ENCODE measurements around the gene NUB1. TPM values are rescaled to one million over a fixed set of nuclear protein-coding genes. Genes with fewer than 3 reads are reported as not detected.

The NUB1 gene
- total and polyA plus RNA-seq, 4 donors = 33.2 to 62.2 (median 50.5) TPM

- WGBS (ENCODE audit: insufficient coverage) = 91% methylated on average over 17 of the region's 26 CpGs
- no peak overlapping the region for H3K27ac ChIP-seq (ENCODE audit: low read depth, low read length)
Measured at GRCh38 chr7:151384776-151385625, 43.4 kb downstream of the NUB1 start.

DNA sequence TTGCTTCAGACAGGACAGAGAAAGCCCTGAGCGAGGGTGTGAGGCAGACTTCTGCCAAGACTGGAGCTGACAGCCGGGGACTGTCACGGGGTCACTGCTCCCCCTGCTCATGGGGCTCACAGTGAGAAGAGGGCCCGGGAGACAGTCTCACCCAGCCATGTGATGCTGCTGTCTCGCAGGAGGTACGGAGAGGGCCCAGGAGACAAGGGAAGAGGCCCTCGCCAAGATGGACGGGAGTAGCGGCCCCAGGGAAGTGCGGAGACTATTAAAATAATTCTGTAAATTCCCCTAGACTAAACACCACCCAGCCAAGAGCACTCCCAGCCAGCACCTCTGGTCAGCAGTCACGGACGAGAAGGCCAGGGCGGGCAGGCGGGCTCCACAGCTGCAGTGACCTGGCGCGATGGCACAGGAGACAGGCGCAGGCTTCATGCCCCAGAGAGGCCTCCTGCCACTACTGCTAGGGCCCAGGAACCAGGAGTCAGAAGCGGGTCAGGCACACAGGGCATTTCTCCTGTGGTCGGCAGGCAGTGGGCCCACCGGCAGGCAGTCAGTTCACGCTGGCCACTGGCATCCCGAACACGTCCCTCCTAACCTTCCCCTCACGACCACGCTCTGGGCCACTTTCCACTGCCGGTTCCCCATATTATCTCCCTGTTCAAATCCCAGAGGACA, 44.2 kb downstream of the NUB1 start:
- H3K4me1 ChIP-seq (ENCODE audit: control insufficient read depth, insufficient read depth, low read length) = peaks cover 30% of the 10 kb centered on the region
- peaks cover 13% of the 10 kb centered on the region for H3K27me3 ChIP-seq (ENCODE audit: control insufficient read depth, insufficient read depth, low read length)
- H3K9me3 ChIP-seq (ENCODE audit: control insufficient read depth, insufficient read depth, low read length) = no peaks in the 10 kb centered on the region
- H3K36me3 ChIP-seq (ENCODE audit: control insufficient read depth, insufficient read depth, low read length) = peaks cover 21% of the 10 kb centered on the region
- DNase-seq (ENCODE audit: low read depth in 4 of 6, low spot score in 6 of 6) = no peak
- no peak overlapping the region for H3K27ac ChIP-seq (ENCODE audit: low read depth, low read length)
- 90% methylated on average over 22 of the region's 26 CpGs for WGBS (ENCODE audit: insufficient coverage)
- H3K4me3 ChIP-seq (ENCODE audit: low read depth, low read length) = no peak overlapping the region

More at GRCh38 chr7:151384776-151385625, 43.4 kb downstream of the NUB1 start:
- Histone ChIP-seq H3K4me1 (ENCODE audit: control insufficient read depth, insufficient read depth, low read length) (peaks cover 35% of the 10 kb centered on the region), H3K4me3 (ENCODE audit: low read depth, low read length) (no peak overlapping the region), H3K36me3 (ENCODE audit: control insufficient read depth, insufficient read depth, low read length) (peaks cover 27% of the 10 kb centered on the region), H3K9me3 (ENCODE audit: control insufficient read depth, insufficient read depth, low read length) (no peaks in the 10 kb centered on the region), H3K27me3 (ENCODE audit: control insufficient read depth, insufficient read depth, low read length) (peaks cover 13% of the 10 kb centered on the region)
- DNase-seq (ENCODE audit: low read depth in 4 of 6, low spot score in 6 of 6) = no peak

- 78% methylated on average over 16 of the region's 16 CpGs for WGBS (ENCODE audit: insufficient coverage)
- no peaks in the 10 kb centered on the region for H3K9me3 ChIP-seq (ENCODE audit: control insufficient read depth, insufficient read depth, low read length)
- no peak overlapping the region for H3K27ac ChIP-seq (ENCODE audit: low read depth, low read length)
- DNase-seq (ENCODE audit: low read depth in 4 of 6, low spot score in 6 of 6) = no peak
- peaks cover 13% of the 10 kb centered on the region for H3K27me3 ChIP-seq (ENCODE audit: control insufficient read depth, insufficient read depth, low read length)
- H3K36me3 ChIP-seq (ENCODE audit: control insufficient read depth, insufficient read depth, low read length) = peaks cover 20% of the 10 kb centered on the region
- H3K4me3 ChIP-seq (ENCODE audit: low read depth, low read length) = no peak overlapping the region
- H3K4me1 ChIP-seq (ENCODE audit: control insufficient read depth, insufficient read depth, low read length) = peaks cover 25% of the 10 kb centered on the region
Measured at GRCh38 chr7:151386301-151387160, 44.9 kb downstream of the NUB1 start.

DNA sequence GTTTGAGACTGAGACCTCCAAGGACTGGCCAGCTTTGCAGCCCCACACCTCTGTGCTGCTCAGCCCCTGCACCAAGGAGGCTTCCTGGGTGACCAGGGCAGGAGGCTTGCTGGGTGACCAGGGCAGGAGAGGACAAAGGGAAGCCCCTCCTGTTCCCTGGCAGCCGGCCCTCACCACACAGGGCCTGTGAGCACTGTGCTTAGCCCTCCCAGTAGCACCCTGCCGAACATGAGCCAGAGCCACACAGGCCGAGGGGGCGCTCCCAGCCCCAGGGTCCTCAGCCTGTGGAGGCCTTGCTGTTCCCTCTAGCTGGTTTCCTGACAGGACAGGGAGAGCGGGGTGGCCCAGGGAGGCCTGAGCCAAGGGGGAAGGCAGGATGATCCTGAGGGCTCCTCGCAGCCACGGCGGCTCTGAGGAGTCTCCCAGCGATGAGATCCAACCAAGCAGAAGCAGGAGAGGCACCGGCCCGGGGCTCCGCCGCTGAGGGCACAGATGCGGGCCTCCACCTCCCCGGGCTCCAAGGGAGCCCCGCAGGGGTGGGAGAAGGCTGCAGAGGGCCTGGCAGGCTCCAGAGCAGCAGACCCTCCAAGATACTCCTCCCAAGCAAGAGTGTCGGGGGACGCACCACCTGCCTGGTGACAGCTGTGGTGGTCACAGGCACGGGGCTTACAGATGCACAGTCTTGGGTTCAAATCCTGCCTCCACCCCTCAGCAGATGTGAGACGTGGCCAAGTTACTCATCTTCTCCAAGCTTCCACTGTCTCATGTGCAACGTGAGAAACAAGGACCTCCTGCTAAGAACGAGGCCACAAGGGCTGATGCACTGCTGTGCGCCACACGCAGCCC, 45.8 kb downstream of the NUB1 start:
- peaks cover 16% of the 10 kb centered on the region for H3K4me1 ChIP-seq (ENCODE audit: control insufficient read depth, insufficient read depth, low read length)
- H3K27me3 ChIP-seq (ENCODE audit: control insufficient read depth, insufficient read depth, low read length) = peaks cover 6% of the 10 kb centered on the region
- 78% methylated on average over 18 of the region's 24 CpGs for WGBS (ENCODE audit: insufficient coverage)
- H3K36me3 ChIP-seq (ENCODE audit: control insufficient read depth, insufficient read depth, low read length) = peaks cover 25% of the 10 kb centered on the region
- no peak overlapping the region for H3K4me3 ChIP-seq (ENCODE audit: low read depth, low read length)
- no peak overlapping the region for H3K27ac ChIP-seq (ENCODE audit: low read depth, low read length)
- no peaks in the 10 kb centered on the region for H3K9me3 ChIP-seq (ENCODE audit: control insufficient read depth, insufficient read depth, low read length)
- DNase-seq (ENCODE audit: low read depth in 4 of 6, low spot score in 6 of 6) = no peak

DNA sequence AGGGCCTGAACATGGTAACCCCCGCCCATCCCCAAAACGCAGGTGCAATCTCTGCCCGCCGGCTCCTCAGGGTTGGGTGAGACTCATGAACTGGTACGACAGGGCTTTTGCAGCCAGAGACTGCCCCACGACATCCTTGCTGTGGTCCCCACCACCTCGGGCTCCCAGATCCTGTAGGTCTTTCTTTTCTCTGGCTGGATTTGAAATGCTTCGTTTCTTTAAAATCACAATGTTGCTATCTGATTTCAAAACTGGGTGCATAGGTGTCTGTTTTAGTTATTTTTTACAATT, 46.3 kb downstream of the NUB1 start:
- H3K27ac ChIP-seq (ENCODE audit: low read depth, low read length) = no peak overlapping the region
- no peaks in the 10 kb centered on the region for H3K9me3 ChIP-seq (ENCODE audit: control insufficient read depth, insufficient read depth, low read length)
- DNase-seq (ENCODE audit: low read depth in 4 of 6, low spot score in 6 of 6) = no peak
- peaks cover under 1% of the 10 kb centered on the region for H3K27me3 ChIP-seq (ENCODE audit: control insufficient read depth, insufficient read depth, low read length)
- peaks cover 13% of the 10 kb centered on the region for H3K4me1 ChIP-seq (ENCODE audit: control insufficient read depth, insufficient read depth, low read length)
- WGBS (ENCODE audit: insufficient coverage) = 95% methylated on average over 6 of the region's 8 CpGs
- peaks cover 27% of the 10 kb centered on the region for H3K36me3 ChIP-seq (ENCODE audit: control insufficient read depth, insufficient read depth, low read length)
- H3K4me3 ChIP-seq (ENCODE audit: low read depth, low read length) = no peak overlapping the region

- H3K27ac ChIP-seq (ENCODE audit: low read depth, low read length) = no peak overlapping the region
- H3K4me3 ChIP-seq (ENCODE audit: low read depth, low read length) = no peak overlapping the region
- H3K36me3 ChIP-seq (ENCODE audit: control insufficient read depth, insufficient read depth, low read length) = peaks cover 27% of the 10 kb centered on the region
- DNase-seq (ENCODE audit: low read depth in 4 of 6, low spot score in 6 of 6) = no peak
- H3K9me3 ChIP-seq (ENCODE audit: control insufficient read depth, insufficient read depth, low read length) = no peaks in the 10 kb centered on the region
- 83% methylated on average over 6 of the region's 10 CpGs for WGBS (ENCODE audit: insufficient coverage)
- H3K4me1 ChIP-seq (ENCODE audit: control insufficient read depth, insufficient read depth, low read length) = peaks cover 13% of the 10 kb centered on the region
- no peaks in the 10 kb centered on the region for H3K27me3 ChIP-seq (ENCODE audit: control insufficient read depth, insufficient read depth, low read length)
Measured at GRCh38 chr7:151388430-151388829, 46.8 kb downstream of the NUB1 start.

- DNase-seq (ENCODE audit: low read depth in 4 of 6, low spot score in 6 of 6) = no peak
- H3K4me3 ChIP-seq (ENCODE audit: low read depth, low read length) = no peak overlapping the region
- 94% methylated on average over 18 of the region's 21 CpGs for WGBS (ENCODE audit: insufficient coverage)
- no peaks in the 10 kb centered on the region for H3K9me3 ChIP-seq (ENCODE audit: control insufficient read depth, insufficient read depth, low read length)
- H3K27ac ChIP-seq (ENCODE audit: low read depth, low read length) = no peak overlapping the region
- no peaks in the 10 kb centered on the region for H3K27me3 ChIP-seq (ENCODE audit: control insufficient read depth, insufficient read depth, low read length)
- peaks cover 31% of the 10 kb centered on the region for H3K36me3 ChIP-seq (ENCODE audit: control insufficient read depth, insufficient read depth, low read length)
- peaks cover 13% of the 10 kb centered on the region for H3K4me1 ChIP-seq (ENCODE audit: control insufficient read depth, insufficient read depth, low read length)
Measured at GRCh38 chr7:151389096-151389767, 47.6 kb downstream of the NUB1 start.

GRCh38 chr7:151389768-151390597, 48.4 kb downstream of the NUB1 start:
- 91% methylated on average over 22 of the region's 24 CpGs for WGBS (ENCODE audit: insufficient coverage)
- no peak for DNase-seq (ENCODE audit: low read depth in 4 of 6, low spot score in 6 of 6)
- H3K27ac ChIP-seq (ENCODE audit: low read depth, low read length) = no peak overlapping the region
- H3K4me3 ChIP-seq (ENCODE audit: low read depth, low read length) = no peak overlapping the region
- H3K4me1 ChIP-seq (ENCODE audit: control insufficient read depth, insufficient read depth, low read length) = peaks cover 13% of the 10 kb centered on the region
- H3K27me3 ChIP-seq (ENCODE audit: control insufficient read depth, insufficient read depth, low read length) = no peaks in the 10 kb centered on the region
- no peaks in the 10 kb centered on the region for H3K9me3 ChIP-seq (ENCODE audit: control insufficient read depth, insufficient read depth, low read length)
- peaks cover 33% of the 10 kb centered on the region for H3K36me3 ChIP-seq (ENCODE audit: control insufficient read depth, insufficient read depth, low read length)
